ENCODE results near the gene NXPH4.

DNA sequence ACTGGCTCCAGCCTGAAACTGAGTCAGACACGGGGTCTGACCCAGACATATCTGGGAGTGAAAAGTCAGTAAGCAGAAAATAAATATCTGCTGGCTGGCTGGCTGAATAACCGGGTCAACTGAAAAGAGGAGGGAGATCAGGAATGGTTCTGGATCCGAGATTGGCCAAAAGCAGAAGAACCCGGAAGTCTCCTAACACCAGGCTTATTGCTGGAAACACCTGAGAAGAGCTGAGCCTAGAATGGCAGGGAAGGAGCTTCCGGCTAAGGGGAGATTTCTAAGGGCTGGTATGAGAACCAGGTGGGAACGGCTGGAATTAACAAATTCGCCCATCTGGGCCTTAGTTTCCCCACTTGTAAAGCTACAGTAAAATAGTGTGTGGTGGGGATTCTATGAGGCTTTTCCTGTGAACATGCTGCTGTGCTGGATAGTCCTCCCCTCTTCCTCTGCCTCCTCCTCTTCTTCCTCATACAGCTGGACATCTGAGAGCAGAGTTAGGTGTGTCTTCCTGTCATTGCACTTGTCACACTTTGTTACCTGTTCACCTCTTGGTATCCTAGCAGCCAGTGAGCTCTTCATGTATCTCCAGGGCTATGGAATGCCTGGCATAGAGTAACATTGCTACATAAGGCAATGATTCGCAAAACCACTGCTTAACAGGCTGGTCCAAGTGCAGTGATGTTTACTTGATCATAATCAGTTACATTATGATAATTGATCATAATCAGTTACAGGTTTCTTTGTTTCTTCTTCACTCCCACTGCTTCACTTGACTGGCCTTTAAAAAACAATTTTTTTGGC is 10.9 kb downstream of the NXPH4 start:
- TF ChIP-seq, protein P1, sequence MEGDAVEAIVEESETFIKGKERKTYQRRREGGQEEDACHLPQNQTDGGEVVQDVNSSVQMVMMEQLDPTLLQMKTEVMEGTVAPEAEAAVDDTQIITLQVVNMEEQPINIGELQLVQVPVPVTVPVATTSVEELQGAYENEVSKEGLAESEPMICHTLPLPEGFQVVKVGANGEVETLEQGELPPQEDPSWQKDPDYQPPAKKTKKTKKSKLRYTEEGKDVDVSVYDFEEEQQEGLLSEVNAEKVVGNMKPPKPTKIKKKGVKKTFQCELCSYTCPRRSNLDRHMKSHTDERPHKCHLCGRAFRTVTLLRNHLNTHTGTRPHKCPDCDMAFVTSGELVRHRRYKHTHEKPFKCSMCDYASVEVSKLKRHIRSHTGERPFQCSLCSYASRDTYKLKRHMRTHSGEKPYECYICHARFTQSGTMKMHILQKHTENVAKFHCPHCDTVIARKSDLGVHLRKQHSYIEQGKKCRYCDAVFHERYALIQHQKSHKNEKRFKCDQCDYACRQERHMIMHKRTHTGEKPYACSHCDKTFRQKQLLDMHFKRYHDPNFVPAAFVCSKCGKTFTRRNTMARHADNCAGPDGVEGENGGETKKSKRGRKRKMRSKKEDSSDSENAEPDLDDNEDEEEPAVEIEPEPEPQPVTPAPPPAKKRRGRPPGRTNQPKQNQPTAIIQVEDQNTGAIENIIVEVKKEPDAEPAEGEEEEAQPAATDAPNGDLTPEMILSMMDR (IDR thresholded peaks at IDR 0.05) = no peak
- no peak for TF ChIP-seq POLR2A (IDR thresholded peaks at IDR 0.05)

All from right lobe of liver (tissue), 4 donors.